ENCODE data around the gene CLDND2.
"Not testable (repeated sequence)": the region's sequence is repeated elsewhere in the genome, so short reads cannot be mapped to it uniquely, and the experiment has no call there.

CLDND2 gene

GRCh38 chr19:51368366-51369282 is at the start of gene CLDND2:
Gene CLDND2, minus strand, starts transcription at chr19:51369003. Its CDS starts 426 bp downstream, at chr19:51368577.
- peak in 1 of 2 donors; percentile 13 for DNase-seq (ENCODE audit: low read depth in 1 of 2, low spot score in 1 of 2)

- no peak for DNase-seq (ENCODE audit: low read depth in 1 of 2, low spot score in 1 of 2)
Measured at GRCh38 chr19:51417810-51418157, 49.0 kb upstream of the CLDND2 start.

GRCh38 chr19:51417107-51417809 is 48.5 kb upstream of the CLDND2 start, which contains the start of gene SIGLEC10:
Gene SIGLEC10, minus strand, starts transcription at chr19:51417642. Its CDS starts 61 bp downstream, at chr19:51417581.
- peak in 1 of 2 donors; percentile 14 for DNase-seq (ENCODE audit: low read depth in 1 of 2, low spot score in 1 of 2)

GRCh38 chr19:51416422-51416821 is 47.6 kb upstream of the CLDND2 start:
- DNase-seq (ENCODE audit: low read depth in 1 of 2, low spot score in 1 of 2) = not testable (repeated sequence)

- DNase-seq (ENCODE audit: low read depth in 1 of 2, low spot score in 1 of 2) = no peak
Measured at GRCh38 chr19:51415187-51415586, 46.4 kb upstream of the CLDND2 start.

GRCh38 chr19:51410950-51411748 is 42.3 kb upstream of the CLDND2 start:
- no peak for DNase-seq (ENCODE audit: low read depth in 1 of 2, low spot score in 1 of 2)

- DNase-seq (ENCODE audit: low read depth in 1 of 2, low spot score in 1 of 2) = no peak
Measured at GRCh38 chr19:51407511-51408131, 38.8 kb upstream of the CLDND2 start.

- no peak for DNase-seq (ENCODE audit: low read depth in 1 of 2, low spot score in 1 of 2)
Measured at GRCh38 chr19:51402117-51402516, 33.3 kb upstream of the CLDND2 start.

- DNase-seq (ENCODE audit: low read depth in 1 of 2, low spot score in 1 of 2) = not testable (repeated sequence)
Measured at GRCh38 chr19:51399936-51400335, 31.1 kb upstream of the CLDND2 start.

GRCh38 chr19:51399231-51399630 is 30.4 kb upstream of the CLDND2 start:
- no peak for DNase-seq (ENCODE audit: low read depth in 1 of 2, low spot score in 1 of 2)

- DNase-seq (ENCODE audit: low read depth in 1 of 2, low spot score in 1 of 2) = no peak
Measured at GRCh38 chr19:51398096-51398704, 29.4 kb upstream of the CLDND2 start.

- not testable (repeated sequence) for DNase-seq (ENCODE audit: low read depth in 1 of 2, low spot score in 1 of 2)
Measured at GRCh38 chr19:51397453-51397852, 28.6 kb upstream of the CLDND2 start.

- no peak for DNase-seq (ENCODE audit: low read depth in 1 of 2, low spot score in 1 of 2)
Measured at GRCh38 chr19:51396175-51396574, 27.4 kb upstream of the CLDND2 start.

GRCh38 chr19:51394050-51394836 is 25.4 kb upstream of the CLDND2 start:
- peak; percentile 65 to 91 for DNase-seq (ENCODE audit: low read depth in 1 of 2, low spot score in 1 of 2)

GRCh38 chr19:51392701-51393100 is 23.9 kb upstream of the CLDND2 start:
- DNase-seq (ENCODE audit: low read depth in 1 of 2, low spot score in 1 of 2) = no peak

- no peak for DNase-seq (ENCODE audit: low read depth in 1 of 2, low spot score in 1 of 2)
Measured at GRCh38 chr19:51391073-51391611, 22.3 kb upstream of the CLDND2 start.

GRCh38 chr19:51389143-51389542 is 20.3 kb upstream of the CLDND2 start:
- DNase-seq (ENCODE audit: low read depth in 1 of 2, low spot score in 1 of 2) = no peak

GRCh38 chr19:51387924-51388389 is 19.2 kb upstream of the CLDND2 start, which contains the start of gene LIM2:
Gene LIM2, minus strand, starts transcription at chr19:51387974. Its CDS starts 531 bp downstream, at chr19:51387443.
- DNase-seq (ENCODE audit: low read depth in 1 of 2, low spot score in 1 of 2) = no peak

GRCh38 chr19:51386882-51387520 is 18.2 kb upstream of the CLDND2 start:
- DNase-seq (ENCODE audit: low read depth in 1 of 2, low spot score in 1 of 2) = no peak

Measured in activated CD4-positive, alpha-beta T cell treated with anti-CD3 and anti-CD28 coated beads, Interleukin-2, amount 50 U/mL, for 24 hours (primary cell).